GM10248 (cell line): Measurements from ENCODE around the gene PKIG.
"Not testable (repeated sequence)": the region's sequence is repeated elsewhere in the genome, so short reads cannot be mapped to it uniquely, and the experiment has no call there.

Experiments
- CTCF ChIA-PET: fragments of 300-600 bp; sonication (Branson Sonifier 250); formaldehyde crosslinking; extraction: SDS; loops from one replicate; lab custom pipeline; 2021; ENCODE audit warnings: antibody characterized with exemption; lab: Yijun Ruan, JAX
- POLR2A ChIA-PET: fragments of 350-650 bp; sonication (Branson Sonifier 250); formaldehyde crosslinking; extraction: SDS; loops from one replicate; lab custom pipeline; 2020; ENCODE audit warnings: antibody characterized with exemption; lab: Yijun Ruan, JAX
- DNase-seq: peaks from one replicate; pipeline ENCODE4 v3.0.0; 2012; ENCODE audit errors: extremely low spot score
- CTCF ChIP-seq: IDR thresholded peaks from 2 replicates; pipeline ENCODE4 v1.5.1; 2012; ENCODE audit warnings: mild to moderate bottlenecking, low read depth; ENCODE audit errors: extremely low read depth, missing control alignments, control extremely low read depth

The PKIG gene

GRCh38 chr20:44552050-44552449 lies 30.3 kb upstream of the PKIG start:
- no peak for TF ChIP-seq CTCF
- POLR2A ChIA-PET = no interaction called here
- CTCF ChIA-PET = interaction anchor here (0.6 to 2.0 kb wide), 6 partner anchors 14 to 131 kb away, joined by 3 to 6 read pairs (median 4); no protein-coding TSS in a partner anchor
- DNase-seq = no peak

GRCh38 chr20:44552568-44552949 lies 29.8 kb upstream of the PKIG start:
- no peak for TF ChIP-seq CTCF
- ChIA-PET POLR2A (no interaction called here), CTCF (interaction anchor here (0.6 to 2.0 kb wide), 5 partner anchors 21 to 131 kb away, joined by 3 to 5 read pairs (median 3); no protein-coding TSS in a partner anchor)
- DNase-seq = no peak

- CTCF ChIA-PET = interaction anchor here (1.0 to 2.6 kb wide), 6 partner anchors 10 to 130 kb away, joined by 3 to 9 read pairs (median 3); no protein-coding TSS in a partner anchor
Observed at GRCh38 chr20:44552950-44553908, 29.1 kb upstream of the PKIG start.

GRCh38 chr20:44559302-44559701 lies 23.1 kb upstream of the PKIG start:
- POLR2A ChIA-PET = no interaction called here
- no peak for DNase-seq
- no peak for TF ChIP-seq CTCF
- CTCF ChIA-PET = interaction anchor here (1.5 to 5.0 kb wide), 4 partner anchors 11 to 50 kb away, joined by 4 to 17 read pairs (median 8); no protein-coding TSS in a partner anchor

More at GRCh38 chr20:44552950-44553908, 29.1 kb upstream of the PKIG start:
- TF ChIP-seq CTCF = no peak
- no peak for DNase-seq
- POLR2A ChIA-PET = no interaction called here

- TF ChIP-seq CTCF = no peak
- ChIA-PET CTCF (interaction anchor here (0.8 to 5.0 kb wide), 5 partner anchors 11 to 49 kb away, joined by 3 to 17 read pairs (median 3); no protein-coding TSS in a partner anchor), POLR2A (no interaction called here)
- no peak for DNase-seq
Observed at GRCh38 chr20:44560229-44560628, 22.1 kb upstream of the PKIG start.

- DNase-seq, POLR2A ChIA-PET: not testable (repeated sequence)
- CTCF ChIA-PET = interaction anchor here (0.8 to 5.0 kb wide), 5 partner anchors 11 to 49 kb away, joined by 3 to 17 read pairs (median 3); no protein-coding TSS in a partner anchor
Observed at GRCh38 chr20:44560818-44561217, 21.6 kb upstream of the PKIG start.
